Stimulated activated CD4-positive, alpha-beta T cell treated with anti-CD3 and anti-CD28 coated beads, TNF-alpha, amount 100 ng/mL, for 24 hours (primary cell): ENCODE results near the gene FAM131C.
"Not testable (repeated sequence)": the region's sequence is repeated elsewhere in the genome, so short reads cannot be mapped to it uniquely, and the experiment has no call there.

Experiments used
- DNase-seq, 3 experiments: peaks; one replicate each; pipeline ENCODE4 v3.0.0-alpha.2; 2020; ENCODE audit warnings: low read depth in 3 of 3

FAM131C gene

GRCh38 chr1:16036461-16036860, 37.0 kb downstream of the FAM131C start:
- DNase-seq = not testable (repeated sequence)

GRCh38 chr1:16033103-16033632, 40.3 kb downstream of the FAM131C start:
- not testable (repeated sequence) for DNase-seq

GRCh38 chr1:16032388-16033102, 40.9 kb downstream of the FAM131C start:
- peak; percentile 21 to 62 (median 22) for DNase-seq

- DNase-seq = no peak
Observed at GRCh38 chr1:16031551-16031950, 41.9 kb downstream of the FAM131C start.

- no peak for DNase-seq
Observed at GRCh38 chr1:16029288-16029687, 44.2 kb downstream of the FAM131C start.

GRCh38 chr1:16029003-16029268, 44.5 kb downstream of the FAM131C start:
- DNase-seq = not testable (repeated sequence)

- DNase-seq = no peak
Observed at GRCh38 chr1:16028237-16029002, 45.0 kb downstream of the FAM131C start.

- DNase-seq = peak in 1 of 3 experiments; percentile 35
Observed at GRCh38 chr1:16026723-16027484, 46.5 kb downstream of the FAM131C start.

- not testable (repeated sequence) for DNase-seq
Observed at GRCh38 chr1:16026302-16026701, 47.1 kb downstream of the FAM131C start.

GRCh38 chr1:16023050-16023653, 50.3 kb downstream of the FAM131C start:
- no peak for DNase-seq

- DNase-seq = no peak
Observed at GRCh38 chr1:16022393-16022792, 51.1 kb downstream of the FAM131C start.

GRCh38 chr1:16021681-16022080, 51.8 kb downstream of the FAM131C start, which contains the start of gene CLCNKA:
Gene CLCNKA (plus strand): TSS chr1:16022036. CDS start chr1:16022620, 584 bp downstream.
- no peak for DNase-seq

GRCh38 chr1:16020878-16021277, 52.6 kb downstream of the FAM131C start:
- not testable (repeated sequence) for DNase-seq

GRCh38 chr1:16020325-16020724, 53.1 kb downstream of the FAM131C start:
- DNase-seq = no peak

GRCh38 chr1:16019644-16020277, 53.7 kb downstream of the FAM131C start:
- DNase-seq = no peak

- no peak for DNase-seq
Observed at GRCh38 chr1:16018749-16019643, 54.5 kb downstream of the FAM131C start.

GRCh38 chr1:16018308-16018707, 55.1 kb downstream of the FAM131C start:
- no peak for DNase-seq

- DNase-seq = no peak
Observed at GRCh38 chr1:16017461-16018303, 55.8 kb downstream of the FAM131C start, which contains the start of gene HSPB7. Gene HSPB7 (minus strand): TSS chr1:16018043. CDS start chr1:16017963, 80 bp downstream.

GRCh38 chr1:16017076-16017460, 56.4 kb downstream of the FAM131C start:
- DNase-seq = no peak
